Heart left ventricle (tissue), 13 donors: ENCODE data around the gene FAM227B.

Experiments
- CTCF ChIP-seq, 12 donors: fragments of 200-600 bp; sonication (generic) in 4 of 12; IDR thresholded peaks; one replicate each; pipeline versions ENCODE4 v1.5.0 to v1.8.0; 2018 to 2022; ENCODE audit warnings: antibody characterized with exemption in 12 of 12, mild to moderate bottlenecking in 5 of 12
- POLR2A ChIP-seq, 2 donors: fragments of 450-650 bp; IDR thresholded peaks; one replicate each; pipeline ENCODE4 v1.6.1; 2017; ENCODE audit warnings: antibody characterized with exemption in 2 of 2, mild to moderate bottlenecking in 2 of 2, moderate library complexity in 2 of 2
- donor health status: ischemic (EF 13 %, LVEDD 7.1; RV severe dilation, severe dysfunction).
- donor health status: DM: no; HTN: yes; CAD: no.
- donor health status: DM: no; HTN: no; CAD: no.
- donor health status: ischemic (EF 25% LVEDD 6.9; RV normal size, moderate dysfunction).
- donor health status: ischemic (EF 25% LVEDD 5.7; RV mildly dilated, moderate dysfunction).
- donor health status: ischemic (EF 35%, LVEDD 5.7; RV mildly dilated, moderate dysfunction).
- donor health status: nonischemic (EF 11% LVEDD 7.7; RV severe dilation, severe dysfunction).
- donor health status: DM: yes; HTN: yes; CAD: no.
- donor health status: PGD.
- donor health status: ischemic (EF 29% LVEDD 5.4; RV normal size, mild dysfunction).
- donor health status: nonischemic (EF 23%, LVEDD 6.1; RV moderate dilation, normal function).

- no peak for TF ChIP-seq CTCF (IDR thresholded peaks at IDR 0.05)
- TF ChIP-seq POLR2A (IDR thresholded peaks at IDR 0.05): no peak
Observed at GRCh38 chr15:49424954-49425353, 195.7 kb downstream of the FAM227B start.
